GM19035 (cell line): Measurements from ENCODE around the gene TOR2A.
"Not testable (repeated sequence)": the region's sequence is repeated elsewhere in the genome, so short reads cannot be mapped to it uniquely, and the experiment has no call there.

ENCODE experiments used
- ATAC-seq: cut with Tn5 transposase; IDR thresholded peaks from one replicate; pipeline ENCODE4 v1.9.1; 2021; ENCODE audit not compliant: unreplicated experiment

The TOR2A gene

DNA sequence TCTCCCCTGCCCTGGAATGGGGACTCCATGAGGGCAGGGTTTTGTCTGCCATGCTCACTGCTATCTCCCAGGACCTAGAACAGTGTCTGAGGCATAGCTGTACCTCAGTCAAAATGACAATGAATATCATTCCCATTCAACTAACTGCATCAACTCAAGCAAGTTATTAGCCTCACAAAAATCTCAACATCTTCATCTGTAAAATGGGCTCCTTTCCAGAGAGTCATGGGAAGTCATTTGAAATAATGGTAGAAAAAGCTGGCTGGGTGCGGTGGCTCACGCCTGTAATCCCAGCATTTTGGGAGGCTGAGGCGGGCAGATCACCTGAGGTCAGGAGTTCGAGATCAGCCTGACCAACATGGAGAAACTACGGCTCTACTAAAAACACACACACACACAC is 34.0 kb upstream of the TOR2A start:
- no peak for ATAC-seq

DNA sequence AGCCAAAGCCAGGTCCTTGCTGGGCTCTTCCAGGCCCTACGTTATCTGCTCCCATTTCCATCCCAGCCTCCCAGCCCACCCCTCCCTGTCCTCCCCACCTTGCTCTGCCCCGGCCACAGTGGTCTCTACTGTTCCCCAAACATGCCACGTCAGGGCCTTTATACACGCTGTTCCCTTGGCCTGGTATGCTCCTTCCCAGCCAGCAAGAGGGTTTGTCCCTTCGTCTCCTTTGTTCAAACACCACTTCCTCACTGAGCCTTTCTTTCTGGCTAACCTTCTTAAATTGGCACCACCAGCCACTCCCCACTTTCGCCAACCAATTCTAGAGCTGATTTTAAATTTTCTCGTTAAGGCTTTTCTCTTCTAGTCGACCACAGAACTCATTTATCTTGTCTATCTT is 33.6 kb upstream of the TOR2A start:
- no peak for ATAC-seq

GRCh38 chr9:127767909-127768331 is 32.8 kb upstream of the TOR2A start:
- no peak for ATAC-seq

- ATAC-seq, result no peak
These were observed 32.3 kb upstream of the TOR2A start for GRCh38 chr9:127767410-127767809.

GRCh38 chr9:127765418-127765817 is 30.3 kb upstream of the TOR2A start:
- ATAC-seq, result no peak

- ATAC-seq, result no peak
These were observed 28.9 kb upstream of the TOR2A start for GRCh38 chr9:127763918-127764384.

DNA sequence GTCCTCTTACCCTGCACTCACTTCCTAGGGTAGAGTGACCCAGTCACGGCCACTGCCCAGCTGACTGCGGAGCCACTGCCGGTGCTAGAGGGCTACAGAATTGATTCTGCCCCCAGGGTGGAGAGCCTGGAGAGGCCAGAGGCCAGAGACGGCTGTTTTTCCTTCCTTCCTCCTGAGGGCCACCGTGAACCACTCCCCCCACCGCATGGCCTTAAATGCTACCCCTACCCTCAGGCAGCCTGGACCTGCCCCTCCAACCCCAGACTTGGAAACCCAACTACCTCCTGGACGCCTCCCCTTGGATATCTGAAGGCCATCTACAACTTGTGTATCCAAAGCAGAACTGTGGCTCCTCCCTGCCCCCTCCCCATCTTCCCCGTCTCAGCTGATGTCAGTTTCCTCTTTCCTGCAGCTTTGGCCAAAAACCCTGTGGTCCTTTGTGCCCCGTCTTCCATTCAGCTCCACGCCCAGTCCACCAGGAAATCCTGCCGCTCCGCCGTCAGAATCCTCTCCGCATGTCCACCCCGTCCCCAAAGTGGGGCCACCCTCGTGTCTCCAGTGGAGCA is 27.1 kb upstream of the TOR2A start:
- ATAC-seq, result no peak

DNA sequence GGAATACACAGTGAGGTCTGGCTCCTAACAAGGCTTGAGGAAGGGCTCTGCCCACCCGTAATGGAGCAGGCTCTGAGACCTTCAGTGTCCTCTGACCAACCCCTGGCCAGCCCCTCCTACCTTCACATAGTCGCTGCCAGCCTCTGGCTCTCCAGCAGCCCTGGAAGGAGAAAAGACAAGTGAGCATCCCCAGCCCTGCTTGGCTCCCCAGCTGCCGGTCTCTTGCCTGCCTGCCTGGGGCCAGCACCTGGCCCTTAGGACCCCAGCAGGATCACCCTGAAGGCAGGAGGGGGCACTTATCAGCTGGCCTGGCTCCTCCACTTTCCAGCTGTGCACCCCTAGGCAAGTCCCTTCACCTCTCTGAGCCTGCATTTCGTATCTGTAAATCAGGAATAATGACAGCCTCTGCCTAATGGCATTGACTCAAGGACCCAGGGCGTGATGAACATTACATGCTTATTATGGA is 26.4 kb upstream of the TOR2A start:
- ATAC-seq, result no peak

- ATAC-seq, result no peak
These were observed 26.0 kb upstream of the TOR2A start for GRCh38 chr9:127761061-127761460.

- no peak for ATAC-seq
These were observed 23.7 kb upstream of the TOR2A start for GRCh38 chr9:127758843-127759242.

- not testable (repeated sequence) for ATAC-seq
These were observed 21.7 kb upstream of the TOR2A start for GRCh38 chr9:127756776-127757175.

GRCh38 chr9:127756233-127756632 is 21.1 kb upstream of the TOR2A start:
- ATAC-seq, result no peak

GRCh38 chr9:127755061-127756060 is 20.3 kb upstream of the TOR2A start:
- ATAC-seq, result no peak

GRCh38 chr9:127754099-127755060 is 19.3 kb upstream of the TOR2A start:
- ATAC-seq, result no peak

- ATAC-seq, result no peak
These were observed 18.5 kb upstream of the TOR2A start for GRCh38 chr9:127753622-127754021.

DNA sequence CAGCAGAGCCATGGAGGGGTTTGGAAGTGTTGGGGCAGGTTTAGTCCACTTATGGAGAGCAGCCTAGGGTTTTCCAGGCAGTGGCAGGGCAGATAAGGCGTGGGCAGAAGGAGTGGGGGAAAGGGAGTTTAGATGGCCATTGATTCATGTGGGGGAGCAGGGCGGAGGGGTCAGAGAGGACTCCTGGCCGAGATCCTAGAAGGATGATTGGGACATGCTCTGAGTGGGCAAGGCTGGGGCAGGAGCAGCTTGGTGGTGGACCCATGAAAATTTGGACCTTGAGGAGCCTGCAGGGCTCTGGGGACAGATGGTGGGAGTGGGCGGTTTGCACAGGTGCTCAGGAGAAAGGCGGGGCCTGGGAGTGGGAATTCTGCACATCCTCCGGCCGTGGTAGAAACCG is 18.1 kb upstream of the TOR2A start:
- no peak for ATAC-seq

- ATAC-seq, result no peak
These were observed 16.4 kb upstream of the TOR2A start for GRCh38 chr9:127751269-127752054.

DNA sequence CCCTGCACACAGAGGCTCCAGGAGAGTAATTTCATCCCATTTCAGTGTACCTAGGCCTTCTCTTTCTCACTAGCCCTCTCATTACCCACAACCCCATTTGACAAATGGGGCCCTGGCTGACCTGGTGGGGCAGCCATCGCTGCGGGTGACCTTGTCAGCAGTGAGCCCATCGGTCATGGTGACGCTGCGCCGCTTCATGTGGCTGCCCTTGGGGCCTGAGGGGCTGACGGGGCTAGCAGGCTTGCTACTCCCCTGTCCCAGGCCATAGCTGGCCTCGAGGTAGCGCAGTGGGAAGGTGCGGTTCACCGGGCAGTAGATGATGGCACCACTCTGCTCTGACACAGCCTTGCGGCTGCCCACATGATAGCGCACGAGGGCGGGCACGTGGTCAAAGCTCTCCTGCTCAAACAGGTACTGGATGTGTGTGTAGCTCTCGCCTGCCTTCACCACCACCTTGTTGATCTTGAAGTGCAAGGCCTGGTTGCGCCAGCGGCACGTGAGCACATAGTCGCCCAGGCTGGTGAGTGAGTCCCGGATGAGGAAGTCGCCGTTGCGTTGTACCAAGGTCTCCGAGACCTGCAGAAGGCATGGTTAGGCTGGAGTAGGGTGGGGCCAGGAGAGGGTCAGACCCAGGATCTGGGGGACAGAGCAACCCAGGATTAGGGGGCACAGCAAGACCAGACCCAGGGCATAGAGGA is 14.1 kb upstream of the TOR2A start:
- ATAC-seq, result no peak

- no peak for ATAC-seq
These were observed 12.0 kb upstream of the TOR2A start for GRCh38 chr9:127746959-127747569.
